ENCODE results near the gene CUBN. TPM values are rescaled to one million over a fixed set of nuclear protein-coding genes. Genes with fewer than 3 reads are reported as not detected.

The CUBN gene
- total RNA-seq, 1 donor from 2014 or later: 2.5 TPM

- Mint-ChIP-seq H3K9me3 (peaks cover 3% of the 10 kb centered on the region), H3K4me3 (no peak overlapping the region), H3K27me3 (peaks cover 10% of the 10 kb centered on the region), H3K4me1 (peaks cover 2% of the 10 kb centered on the region), H3K36me3 (ENCODE audit: low read depth) (no peaks in the 10 kb centered on the region), H3K27ac (no peak overlapping the region)
- no peak for DNase-seq
- POLR2A ChIA-PET: no interaction called here
- TF ChIP-seq, protein P1, sequence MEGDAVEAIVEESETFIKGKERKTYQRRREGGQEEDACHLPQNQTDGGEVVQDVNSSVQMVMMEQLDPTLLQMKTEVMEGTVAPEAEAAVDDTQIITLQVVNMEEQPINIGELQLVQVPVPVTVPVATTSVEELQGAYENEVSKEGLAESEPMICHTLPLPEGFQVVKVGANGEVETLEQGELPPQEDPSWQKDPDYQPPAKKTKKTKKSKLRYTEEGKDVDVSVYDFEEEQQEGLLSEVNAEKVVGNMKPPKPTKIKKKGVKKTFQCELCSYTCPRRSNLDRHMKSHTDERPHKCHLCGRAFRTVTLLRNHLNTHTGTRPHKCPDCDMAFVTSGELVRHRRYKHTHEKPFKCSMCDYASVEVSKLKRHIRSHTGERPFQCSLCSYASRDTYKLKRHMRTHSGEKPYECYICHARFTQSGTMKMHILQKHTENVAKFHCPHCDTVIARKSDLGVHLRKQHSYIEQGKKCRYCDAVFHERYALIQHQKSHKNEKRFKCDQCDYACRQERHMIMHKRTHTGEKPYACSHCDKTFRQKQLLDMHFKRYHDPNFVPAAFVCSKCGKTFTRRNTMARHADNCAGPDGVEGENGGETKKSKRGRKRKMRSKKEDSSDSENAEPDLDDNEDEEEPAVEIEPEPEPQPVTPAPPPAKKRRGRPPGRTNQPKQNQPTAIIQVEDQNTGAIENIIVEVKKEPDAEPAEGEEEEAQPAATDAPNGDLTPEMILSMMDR (IDR thresholded peaks at IDR 0.05): no peak
- intact Hi-C loops (cut with micrococcal nuclease): no loop called here
- ATAC-seq (ENCODE audit: low read depth): no peak
- CTCF ChIA-PET: no interaction called here
These were observed 136.4 kb downstream of the CUBN start for GRCh38 chr10:16993186-16993585.

- H3K4me3 Mint-ChIP-seq: no peak overlapping the region
- no peak overlapping the region for H3K27ac Mint-ChIP-seq
- no peaks in the 10 kb centered on the region for H3K36me3 Mint-ChIP-seq (ENCODE audit: low read depth)
- POLR2A ChIA-PET: no interaction called here
- H3K4me1 Mint-ChIP-seq: peaks cover 2% of the 10 kb centered on the region
- TF ChIP-seq, protein P1 (IDR thresholded peaks at IDR 0.05): no peak
- H3K9me3 Mint-ChIP-seq: peaks cover 3% of the 10 kb centered on the region
- CTCF ChIA-PET: no interaction called here
- DNase-seq (no peak), ATAC-seq (ENCODE audit: low read depth) (no peak)
- H3K27me3 Mint-ChIP-seq: peaks cover 10% of the 10 kb centered on the region
- intact Hi-C loops (cut with micrococcal nuclease): no loop called here
These were observed 136.9 kb downstream of the CUBN start for GRCh38 chr10:16992611-16993119.

GRCh38 chr10:16991011-16991410 lies 138.6 kb downstream of the CUBN start:
- Mint-ChIP-seq H3K27ac (no peak overlapping the region), H3K4me1 (peaks cover 2% of the 10 kb centered on the region), H3K9me3 (peaks cover 3% of the 10 kb centered on the region), H3K4me3 (no peak overlapping the region), H3K36me3 (ENCODE audit: low read depth) (no peaks in the 10 kb centered on the region), H3K27me3 (peaks cover 10% of the 10 kb centered on the region)
- DNase-seq (no peak), ATAC-seq (ENCODE audit: low read depth) (no peak)
- ChIA-PET CTCF (no interaction called here), POLR2A (no interaction called here)
- TF ChIP-seq, protein P1 (IDR thresholded peaks at IDR 0.05): no peak
- intact Hi-C loops (cut with micrococcal nuclease): no loop called here

DNA sequence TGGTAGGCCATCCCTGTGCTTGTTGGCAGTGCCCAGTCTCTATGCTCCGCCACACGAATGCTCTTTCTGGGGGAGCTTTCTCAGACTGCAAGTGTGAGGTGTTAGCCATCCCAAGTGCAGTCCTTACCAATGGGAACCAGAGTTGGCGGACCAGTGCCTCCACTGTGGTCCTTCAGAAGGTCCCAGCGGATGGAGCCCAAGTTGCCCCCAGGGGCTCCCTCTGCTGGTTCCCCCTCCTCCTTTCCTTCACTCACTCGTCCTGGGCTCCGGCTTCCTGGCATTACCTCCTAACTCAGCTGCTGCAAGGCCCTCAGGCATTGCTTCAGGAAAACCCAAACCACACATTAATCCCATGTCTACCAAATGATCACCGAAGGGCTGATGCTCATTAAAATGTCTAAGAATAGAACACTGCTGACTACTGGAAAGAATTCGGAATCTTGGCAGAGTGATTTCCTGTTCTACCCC lies 139.8 kb downstream of the CUBN start:
- intact Hi-C loops (cut with micrococcal nuclease): no loop called here
- DNase-seq (no peak), ATAC-seq (ENCODE audit: low read depth) (no peak)
- TF ChIP-seq, protein P1 (IDR thresholded peaks at IDR 0.05): no peak
- Mint-ChIP-seq H3K4me1 (no peaks in the 10 kb centered on the region), H3K27ac (no peak overlapping the region), H3K36me3 (ENCODE audit: low read depth) (no peaks in the 10 kb centered on the region), H3K9me3 (peaks cover 3% of the 10 kb centered on the region), H3K27me3 (peaks cover 10% of the 10 kb centered on the region), H3K4me3 (no peak overlapping the region)
- POLR2A ChIA-PET: no interaction called here
- CTCF ChIA-PET: no interaction called here

DNA sequence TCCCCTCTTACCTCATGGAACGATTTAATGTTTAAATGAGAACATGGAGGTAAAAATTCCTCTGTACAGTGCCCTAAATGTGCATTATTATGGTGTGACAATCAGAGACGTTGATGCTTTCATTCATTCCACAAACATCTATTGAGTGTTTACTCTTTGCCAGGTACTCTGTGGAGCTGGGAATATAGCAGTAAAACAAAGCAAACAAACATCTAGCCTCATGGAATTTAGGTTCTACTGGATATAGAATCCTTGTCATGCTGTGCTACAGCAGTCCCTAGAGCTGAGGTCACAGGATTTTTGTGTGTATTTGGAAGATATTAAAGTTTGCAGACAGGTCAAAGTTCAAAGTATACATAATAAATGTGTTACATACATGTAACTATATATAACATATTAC lies 140.7 kb downstream of the CUBN start:
- no peak for DNase-seq
- Mint-ChIP-seq H3K4me3 (no peak overlapping the region), H3K4me1 (no peaks in the 10 kb centered on the region), H3K27me3 (peaks cover 5% of the 10 kb centered on the region), H3K27ac (no peak overlapping the region), H3K36me3 (ENCODE audit: low read depth) (no peaks in the 10 kb centered on the region), H3K9me3 (peaks cover 3% of the 10 kb centered on the region)
- CTCF ChIA-PET: no interaction called here
- intact Hi-C loops (cut with micrococcal nuclease): no loop called here
- POLR2A ChIA-PET: no interaction called here
- TF ChIP-seq, protein P1 (IDR thresholded peaks at IDR 0.05): no peak
- ATAC-seq (ENCODE audit: low read depth): no peak

Measured in activated B cell treated with CpG ODN at 0.5 μM for 24 hours (primary cell).